GM21515 (cell line): ENCODE data around the gene SIGLEC12.
"Not testable (repeated sequence)": the region's sequence is repeated elsewhere in the genome, so short reads cannot be mapped to it uniquely, and the experiment has no call there.

ENCODE experiments used
- ATAC-seq: cut with Tn5 transposase; IDR thresholded peaks from one replicate; pipeline ENCODE4 v1.9.1; 2021; ENCODE audit not compliant: unreplicated experiment

Gene SIGLEC12

DNA sequence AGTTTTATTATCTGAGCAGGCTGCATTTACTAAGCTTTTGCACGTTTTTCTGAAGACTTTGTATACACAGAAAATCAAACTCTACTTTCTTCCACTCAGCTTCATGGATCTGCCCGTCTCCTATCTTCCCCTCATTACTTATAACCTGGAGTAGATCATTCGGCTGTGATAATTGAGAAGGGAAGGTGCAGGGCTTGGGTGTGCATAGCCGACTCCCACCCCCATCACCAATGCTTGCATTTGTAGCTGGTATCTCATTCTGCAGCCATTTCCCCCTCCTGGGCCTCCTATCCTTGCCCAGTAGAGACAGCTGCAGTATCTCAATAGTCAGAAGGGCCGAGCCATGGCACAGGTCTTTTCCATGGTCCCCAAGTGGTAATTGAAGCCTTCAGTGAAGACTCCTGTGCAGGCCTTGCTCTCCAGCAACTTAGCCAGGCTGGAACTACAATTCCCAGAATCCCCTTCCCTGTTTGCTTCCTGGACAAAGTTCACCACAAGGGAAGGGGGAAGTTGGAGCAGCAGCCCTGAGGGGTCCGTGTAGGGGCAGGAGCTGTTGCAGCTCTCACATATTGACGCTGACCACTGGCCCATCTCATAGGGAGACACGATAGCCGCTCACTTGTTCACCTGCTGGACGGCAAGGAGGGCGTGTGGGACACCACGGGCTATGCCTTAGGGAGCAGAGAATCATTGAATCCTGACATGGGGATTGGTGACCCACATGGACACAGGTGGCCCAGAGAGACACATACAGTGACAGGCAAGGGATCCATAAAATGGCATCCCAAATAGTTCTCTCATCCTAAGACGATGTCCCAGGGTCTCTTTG is 41.2 kb downstream of the SIGLEC12 start:
- no peak for ATAC-seq

DNA sequence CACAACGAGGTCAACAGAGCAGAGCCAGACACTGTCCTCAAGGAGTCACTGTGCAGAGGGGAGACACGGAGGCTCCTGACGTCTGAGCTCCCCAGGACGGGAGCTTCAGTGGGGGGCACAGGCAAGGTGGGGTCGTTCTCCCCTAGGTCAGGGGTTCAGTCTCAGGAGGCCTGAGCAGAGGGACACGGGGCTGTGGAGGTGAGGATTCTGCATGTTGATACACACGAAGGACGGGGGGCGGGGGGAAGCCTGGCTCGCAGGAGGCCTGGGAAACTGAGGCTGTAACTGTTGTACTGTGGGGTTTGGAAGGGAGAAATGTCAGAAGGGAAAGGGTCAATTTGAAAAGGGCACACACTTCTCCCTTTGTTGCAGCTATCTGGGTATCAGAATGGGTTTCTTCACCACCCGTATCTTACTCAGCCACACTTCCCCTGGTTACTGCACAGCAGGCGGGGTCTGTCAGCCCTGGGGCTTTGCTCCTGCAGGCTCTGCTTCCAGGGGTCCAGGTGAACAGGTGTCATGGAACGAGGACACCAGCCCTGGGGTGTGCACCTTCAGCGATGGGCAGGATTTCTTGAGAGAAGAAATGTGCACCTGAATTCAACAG is 42.6 kb downstream of the SIGLEC12 start:
- no peak for ATAC-seq

DNA sequence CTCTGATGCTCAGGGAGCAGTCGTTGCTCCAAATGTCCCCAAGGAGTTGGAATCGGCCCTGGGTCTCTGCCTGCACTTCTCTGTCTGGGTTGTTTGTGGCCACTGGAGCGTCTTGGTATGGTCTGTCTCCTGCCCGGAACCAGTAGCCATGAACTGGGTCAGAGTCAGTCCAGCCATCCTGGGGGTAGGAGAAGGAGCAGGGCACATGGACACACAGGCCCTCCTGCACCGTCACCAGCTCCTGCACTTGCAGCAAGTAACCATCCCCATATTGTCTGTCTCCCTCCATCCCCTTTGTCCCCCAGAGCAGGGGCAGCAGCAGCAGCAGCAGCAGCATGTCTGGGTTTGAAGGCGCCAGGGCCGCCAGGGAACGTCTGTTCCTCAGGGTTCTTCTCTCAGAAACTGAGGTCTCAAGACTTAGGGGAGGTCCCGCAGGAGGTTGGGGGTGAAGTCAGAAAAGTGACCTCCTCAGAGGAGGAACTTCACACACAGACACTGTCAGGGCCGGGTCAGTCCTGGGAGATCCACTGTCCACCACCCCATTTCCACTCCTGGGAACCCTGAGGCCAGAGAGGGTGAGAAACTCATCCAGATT is 43.5 kb downstream of the SIGLEC12 start, which contains the start of gene SIGLEC8:
Gene SIGLEC8, minus strand, starts transcription at position 404 of the 595 bp plus-strand sequence. Its CDS starts 67 bp downstream, at position 337.
- ATAC-seq, result no peak

DNA sequence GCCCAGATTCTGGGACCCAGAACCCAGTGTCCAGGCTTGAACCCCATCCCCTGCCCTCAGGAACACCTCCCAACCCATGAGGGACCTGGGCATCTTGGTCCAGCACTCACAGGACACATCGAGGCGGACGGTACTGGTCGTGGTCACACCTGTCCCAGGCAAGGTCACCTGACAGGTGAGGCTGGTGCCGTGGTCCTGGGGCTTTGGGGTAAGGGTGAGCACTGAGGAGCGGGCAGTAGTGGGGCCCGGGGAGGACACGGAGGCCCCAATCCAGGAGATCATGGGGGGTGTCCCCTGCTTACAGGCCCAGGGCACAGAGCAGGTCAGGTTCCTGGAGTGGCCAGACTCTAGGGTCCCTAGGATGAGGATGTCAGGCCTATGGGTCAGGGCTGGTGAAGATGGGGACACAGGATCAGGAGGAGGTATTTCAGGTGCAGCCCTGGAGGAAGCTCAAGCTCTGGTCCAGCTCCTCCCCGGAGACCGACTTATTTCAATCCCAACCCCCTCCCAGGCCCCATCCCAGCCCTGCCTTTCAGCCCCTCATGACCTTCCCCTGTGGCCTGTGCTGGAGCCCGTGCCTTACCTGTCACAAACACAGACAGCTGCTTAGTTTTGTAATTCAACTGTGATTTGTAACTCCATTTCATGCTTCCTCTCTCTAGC is 44.1 kb downstream of the SIGLEC12 start:
- ATAC-seq, result no peak

DNA sequence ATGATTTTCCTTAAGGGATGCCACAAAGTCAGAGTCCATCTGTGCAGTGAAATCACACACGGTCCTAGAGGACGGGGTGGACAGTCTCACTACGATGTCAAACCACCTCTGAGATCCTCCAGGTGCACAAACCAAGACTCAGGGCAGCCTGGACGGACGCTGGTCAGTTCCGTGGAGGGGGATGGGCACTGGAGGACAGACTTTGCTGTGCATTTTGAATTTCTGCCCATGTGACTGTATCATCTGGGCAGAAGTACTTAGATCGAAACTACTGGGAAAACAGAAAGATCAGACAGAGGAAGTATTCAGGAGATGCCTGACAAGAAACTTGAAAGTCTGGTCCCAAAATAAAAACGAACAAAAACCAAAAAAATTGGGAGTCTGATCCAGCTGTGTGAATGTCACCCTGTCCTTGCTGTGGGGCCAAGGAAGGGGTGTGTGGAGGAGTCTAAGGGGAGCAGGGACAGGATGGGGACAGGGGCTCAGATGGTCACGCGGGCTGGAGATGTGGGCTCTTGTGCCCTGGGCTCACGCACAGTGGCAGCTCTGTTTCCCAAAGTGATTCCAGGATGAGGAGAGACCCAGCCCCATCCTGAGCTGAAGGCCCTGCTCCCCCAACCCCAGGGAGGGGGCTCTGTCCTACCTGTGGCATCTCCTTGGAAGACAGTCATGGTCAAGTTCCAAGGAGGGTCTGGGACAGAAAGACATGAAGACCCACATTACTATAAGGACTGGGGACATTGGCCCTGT is 44.9 kb downstream of the SIGLEC12 start:
- no peak for ATAC-seq

DNA sequence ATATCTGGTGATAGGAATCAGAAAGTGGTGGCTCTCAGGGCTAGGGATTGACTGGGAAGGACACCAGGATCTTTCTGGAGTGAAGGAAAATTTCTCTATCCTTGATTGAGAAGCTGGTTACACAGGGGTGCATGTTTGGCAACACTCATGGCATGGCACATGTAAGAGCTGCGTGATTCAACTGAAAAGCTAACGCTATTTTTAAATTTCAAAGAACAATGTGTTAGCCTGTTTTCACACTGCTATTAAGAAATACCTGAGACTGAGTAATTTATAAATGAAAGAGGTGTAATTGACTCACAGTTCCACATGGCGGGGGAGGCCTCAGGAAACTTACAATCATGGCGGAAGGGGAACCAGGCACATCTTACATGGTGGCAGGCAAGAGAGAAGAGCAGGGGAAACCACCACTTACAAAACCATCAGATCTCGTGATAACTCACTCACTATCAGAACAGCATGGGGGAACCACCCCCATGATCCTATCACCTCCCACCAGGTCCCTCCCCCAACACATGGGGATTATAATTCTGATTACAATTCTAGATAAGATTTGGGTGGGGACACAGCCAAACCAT is 50.8 kb downstream of the SIGLEC12 start:
- ATAC-seq, result no peak

DNA sequence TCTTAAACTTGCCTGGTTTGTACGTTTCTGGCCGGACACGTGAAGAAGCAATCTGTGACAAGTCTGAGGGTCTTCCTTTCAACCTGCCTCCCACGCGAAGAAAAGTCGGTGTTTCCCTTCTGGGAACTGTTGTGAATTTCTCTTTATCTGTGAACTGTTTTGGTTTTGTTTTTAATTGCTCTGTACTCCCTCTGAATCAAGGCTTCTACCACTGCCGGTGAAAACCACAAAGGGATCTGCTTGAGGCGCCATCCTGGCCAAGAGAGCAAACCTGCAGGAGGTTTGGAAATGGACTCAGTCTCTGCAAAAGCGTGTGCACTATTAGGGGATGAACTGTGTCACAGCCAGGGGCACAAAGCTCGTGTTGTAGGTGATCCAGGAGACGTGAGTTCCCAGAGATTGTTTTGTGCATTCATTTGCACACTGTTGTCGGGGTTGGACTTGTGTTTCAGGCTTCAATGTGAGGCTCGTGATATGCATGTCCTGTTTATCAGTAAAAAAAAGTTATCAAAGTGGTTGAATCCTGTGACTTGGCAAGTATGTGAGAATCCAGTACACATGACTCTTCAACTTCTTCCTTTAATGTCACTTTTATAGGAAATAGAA is 53.1 kb downstream of the SIGLEC12 start:
- no peak for ATAC-seq

DNA sequence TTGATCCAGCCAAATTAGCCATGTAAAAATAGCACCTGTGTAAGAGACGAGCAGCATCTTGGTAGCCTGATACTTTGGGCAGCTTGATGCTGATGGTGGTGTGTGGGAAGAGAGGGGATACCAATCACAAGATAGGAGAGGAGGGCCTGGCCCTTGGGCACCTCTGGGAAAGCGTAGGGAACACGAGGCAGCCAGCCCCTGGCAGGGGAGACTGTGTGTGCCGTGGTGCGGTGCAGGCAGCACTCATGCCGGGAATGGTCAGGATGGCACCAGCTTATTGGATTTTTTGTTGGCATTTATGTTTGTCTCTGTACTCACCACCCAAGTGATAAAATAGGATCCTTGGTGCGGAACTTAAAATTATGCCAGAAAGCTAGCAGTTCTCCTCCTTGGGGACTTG is 53.6 kb downstream of the SIGLEC12 start:
- no peak for ATAC-seq

DNA sequence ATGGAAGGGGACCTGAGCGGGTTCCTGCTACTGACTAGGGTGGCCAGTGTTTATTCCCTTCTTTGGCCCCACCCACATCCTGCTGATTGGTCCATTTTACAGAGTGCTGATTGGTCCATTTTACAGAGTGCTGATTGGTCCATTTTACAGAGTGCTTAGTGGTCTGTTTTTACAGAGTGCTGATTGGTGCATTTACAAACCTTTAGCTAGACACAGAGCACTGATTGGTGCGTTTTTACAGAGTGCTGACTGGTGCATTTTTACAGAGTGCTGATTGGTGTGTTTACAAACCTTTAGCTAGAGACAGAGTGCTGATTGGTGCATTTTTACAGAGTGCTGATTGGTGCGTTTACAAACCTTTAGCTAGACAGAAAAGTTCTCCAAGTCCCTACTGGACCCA is 54.1 kb downstream of the SIGLEC12 start:
- not testable (repeated sequence) for ATAC-seq

DNA sequence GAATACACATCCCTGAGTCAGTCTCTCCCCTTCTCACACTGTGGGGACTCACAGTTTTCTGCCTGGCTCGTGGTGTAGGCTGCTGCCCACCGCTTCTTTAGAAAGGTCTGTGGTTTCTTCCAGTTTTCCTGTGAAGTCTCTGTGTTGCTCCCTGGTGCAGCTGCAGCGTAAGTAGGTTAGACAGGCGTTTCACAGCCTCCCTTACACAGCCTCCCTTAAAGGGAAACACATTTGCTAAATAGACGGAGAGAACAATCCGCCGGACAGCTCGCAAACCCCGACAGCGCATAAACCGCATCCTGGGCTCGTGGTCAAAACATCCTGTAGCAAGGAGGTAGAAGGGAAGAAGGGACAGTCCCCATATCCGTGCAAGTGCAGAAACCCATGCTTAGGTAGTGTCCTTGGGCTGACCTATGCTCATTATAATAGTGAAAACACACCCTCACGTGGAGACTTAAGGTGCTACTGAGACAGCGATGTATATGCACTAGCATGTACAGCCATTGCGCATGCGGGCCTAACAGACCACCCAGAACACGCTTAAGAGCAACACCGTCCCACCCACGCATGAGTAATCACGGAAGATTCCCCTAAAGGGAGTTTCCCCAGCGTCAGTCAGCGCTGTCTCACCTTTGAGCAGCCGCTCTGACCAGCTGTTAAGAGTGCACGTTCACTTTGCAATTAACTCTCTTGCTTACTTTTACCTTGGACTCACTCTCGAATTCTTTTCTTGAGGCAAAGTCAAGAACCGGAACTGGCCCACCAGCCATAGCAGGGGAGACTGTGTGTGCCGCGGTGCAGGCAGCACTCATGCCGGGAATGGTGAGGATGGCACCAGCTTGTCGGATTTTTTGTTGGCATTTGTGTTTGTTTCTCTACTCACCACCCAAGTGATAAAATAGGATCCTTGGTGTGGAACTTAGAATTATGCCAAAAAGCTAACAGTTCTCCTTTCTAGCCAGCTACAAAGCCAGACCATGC is 59.9 kb downstream of the SIGLEC12 start:
- peak; percentile 85 for ATAC-seq
